MCF 10A (cell line): ENCODE measurements around the gene DNAJB14. TPM values are rescaled to one million over a fixed set of nuclear protein-coding genes. Genes with fewer than 3 reads are reported as not detected.

Experiments
- BruUV-seq: library from RNA; stranded (reverse); fragments of 400-500 nt; replicated peaks from 2 replicates; lab custom pipeline; 2021; lab: Mats Ljungman, UMichigan
- CTCF ChIA-PET: fragments of 300-600 bp; sonication (Branson Sonifier 250); formaldehyde crosslinking; extraction: SDS; loops from one replicate; lab custom pipeline; 2021; ENCODE audit warnings: antibody characterized with exemption, inconsistent platforms; lab: Yijun Ruan, JAX
- POLR2A ChIA-PET: fragments of 300-600, 350-650 bp; sonication (Branson Sonifier 250); formaldehyde crosslinking; extraction: SDS; loops from one replicate; lab custom pipeline; 2020; ENCODE audit warnings: antibody characterized with exemption, inconsistent platforms; lab: Yijun Ruan, JAX
- DNase-seq: peaks from one replicate; pipeline ENCODE4 v3.0.0-alpha.2; 2018; ENCODE audit not compliant: unreplicated experiment
- H3K27ac Mint-ChIP-seq: one replicate; pipeline ENCODE4 v1.8.0; 2022; ENCODE audit warnings: mild to moderate bottlenecking, low read depth, mixed read lengths; ENCODE audit not compliant: unreplicated experiment
- H3K27me3 Mint-ChIP-seq: one replicate; pipeline ENCODE4 v1.8.0; 2022; ENCODE audit warnings: mixed read lengths; ENCODE audit not compliant: insufficient read depth, unreplicated experiment
- H3K36me3 Mint-ChIP-seq: one replicate; pipeline ENCODE4 v1.8.0; 2022; ENCODE audit warnings: mild to moderate bottlenecking, moderate library complexity, mixed read lengths; ENCODE audit not compliant: insufficient read depth, unreplicated experiment
- H3K4me1 Mint-ChIP-seq: one replicate; pipeline ENCODE4 v1.8.0; 2022; ENCODE audit warnings: mixed read lengths; ENCODE audit not compliant: insufficient read depth, unreplicated experiment
- H3K4me3 Mint-ChIP-seq: one replicate; pipeline ENCODE4 v1.8.0; 2022; ENCODE audit warnings: mild to moderate bottlenecking, moderate library complexity, mixed read lengths; ENCODE audit not compliant: unreplicated experiment
- H3K9me3 Mint-ChIP-seq: one replicate; pipeline ENCODE4 v1.8.0; 2022; ENCODE audit warnings: mixed read lengths; ENCODE audit not compliant: unreplicated experiment
- CTCF ChIP-seq: fragments of 200-600 bp; IDR thresholded peaks from one replicate; pipeline ENCODE4 v1.8.0; 2022; ENCODE audit warnings: antibody characterized with exemption, mild to moderate bottlenecking; ENCODE audit not compliant: unreplicated experiment
- intact Hi-C: fragments of 100-400 bp; cut with micrococcal nuclease; formaldehyde crosslinking; loops from 2 replicates; pipeline ENCODE4 v1.14.1; 2022
- total RNA-seq: library from RNA; stranded (reverse); gene quantifications from 2 replicates; pipeline ENCODE4 v1.2.3, GENCODE V29; 2022

The DNAJB14 gene
- total RNA-seq, 1 experiment from 2014 or later, result 54.5 TPM

DNA sequence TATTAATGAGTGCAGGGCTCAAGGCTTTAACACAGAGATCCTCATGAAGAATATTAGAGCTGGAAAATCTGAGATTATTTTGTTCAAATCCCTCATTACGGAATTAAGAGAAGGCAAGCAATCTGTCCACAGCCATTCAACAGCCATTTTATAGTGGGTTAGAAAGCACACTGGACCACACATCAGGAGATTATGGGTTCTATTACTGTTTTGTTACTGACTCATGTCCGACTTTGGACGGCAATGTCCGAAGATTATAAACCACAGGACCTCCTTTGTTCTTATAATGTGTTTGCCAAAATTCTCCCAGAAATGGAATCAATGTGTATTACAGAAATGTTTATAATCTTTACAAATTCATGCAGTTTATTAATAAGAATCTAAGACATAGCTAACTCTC lies 60.3 kb downstream of the DNAJB14 start:
- Mint-ChIP-seq H3K9me3 (no peaks in the 10 kb centered on the region), H3K4me1 (peaks cover 11% of the 10 kb centered on the region), H3K36me3 (peaks cover 31% of the 10 kb centered on the region), H3K4me3 (no peak overlapping the region), H3K27me3 (no peaks in the 10 kb centered on the region), H3K27ac (no peak overlapping the region)
- DNase-seq, result peak; percentile 29
- no peak for TF ChIP-seq CTCF
- POLR2A ChIA-PET, result interaction anchor here (0.7 to 0.8 kb wide), 2 partner anchors 8 to 23 kb away, joined by 3 read pairs; partner anchors contain the start of gene LAMTOR3
- CTCF ChIA-PET, result interaction anchor here (0.7 to 5.6 kb wide), 4 partner anchors 62 to 77 kb away, joined by 3 to 24 read pairs (median 10); no protein-coding TSS in a partner anchor
- intact Hi-C loops, result no loop called here
- no TSS peak for BruUV-seq

DNA sequence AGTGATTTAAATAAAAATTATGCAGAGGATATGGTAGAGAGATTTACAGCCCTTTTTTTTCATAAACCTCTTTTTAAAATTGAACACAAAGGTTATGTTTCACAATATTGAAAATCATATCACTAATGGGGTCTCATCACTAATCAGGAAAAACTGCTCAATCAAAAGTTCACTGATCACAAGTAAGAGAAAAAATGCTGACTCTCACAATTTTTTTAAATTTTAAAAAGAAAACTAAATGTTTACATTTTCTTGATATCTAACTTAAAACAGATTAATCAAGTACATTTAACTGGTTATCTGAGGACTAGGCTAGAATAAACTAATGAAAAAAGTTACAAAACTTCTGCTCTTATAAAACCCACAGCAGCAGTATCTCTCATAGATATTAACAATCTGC lies 60.7 kb downstream of the DNAJB14 start:
- Mint-ChIP-seq H3K4me1 (peaks cover 6% of the 10 kb centered on the region), H3K9me3 (no peaks in the 10 kb centered on the region), H3K4me3 (no peak overlapping the region), H3K27me3 (no peaks in the 10 kb centered on the region), H3K36me3 (peaks cover 36% of the 10 kb centered on the region), H3K27ac (no peak overlapping the region)
- ChIA-PET CTCF (interaction anchor here (0.7 to 5.6 kb wide), 3 partner anchors 64 to 77 kb away, joined by 3 to 24 read pairs (median 16); no protein-coding TSS in a partner anchor), POLR2A (interaction anchor here (0.6 kb wide), 1 partner anchor 64 kb away, joined by 3 read pairs; the partner anchor contains the start of gene H2AZ1)
- intact Hi-C loops, result loop anchor here (1.0 to 2.0 kb wide), 4 partner anchors 63 to 324 kb away; partner anchors contain the start of gene DAPP1
- TF ChIP-seq CTCF, result no peak
- DNase-seq, result no peak
- BruUV-seq, result no TSS peak

DNA sequence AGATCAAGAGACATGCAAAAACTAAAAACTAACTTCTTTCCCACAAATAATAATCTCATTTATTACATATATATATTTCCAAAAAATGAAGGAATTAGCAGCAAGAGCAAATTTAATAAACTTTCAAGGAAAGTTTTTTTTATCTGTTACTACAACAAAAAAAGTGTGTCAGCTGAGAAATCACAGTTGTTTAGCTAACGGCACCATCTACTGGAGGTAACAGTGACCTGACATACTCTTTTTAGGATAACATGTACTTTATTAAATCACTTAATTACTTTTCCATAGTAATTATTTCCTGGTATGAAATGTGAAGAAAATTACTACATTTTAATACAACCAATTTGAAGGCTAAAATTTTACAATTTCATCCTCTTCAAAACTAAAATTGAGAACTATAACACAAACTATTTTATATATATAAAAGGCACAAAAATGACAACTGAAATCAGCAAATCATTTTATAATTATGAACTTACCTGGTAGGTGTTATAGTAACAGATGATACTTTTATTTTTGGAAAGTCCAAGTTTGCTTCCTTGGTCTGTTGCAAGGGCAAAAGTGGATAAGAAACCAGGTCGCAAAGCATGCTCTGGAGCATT lies 61.3 kb downstream of the DNAJB14 start:
- BruUV-seq, result no TSS peak
- intact Hi-C loops, result loop anchor here (1.0 to 2.0 kb wide), 4 partner anchors 64 to 324 kb away; partner anchors contain the start of gene DAPP1
- H3K27me3 Mint-ChIP-seq, result no peaks in the 10 kb centered on the region
- POLR2A ChIA-PET, result interaction anchor here (0.6 to 0.9 kb wide), 5 partner anchors 13 to 65 kb away, joined by 3 read pairs; partner anchors contain the start of gene H2AZ1
- peaks cover 5% of the 10 kb centered on the region for H3K4me1 Mint-ChIP-seq
- H3K27ac Mint-ChIP-seq, result no peak overlapping the region
- CTCF ChIA-PET, result interaction anchor here (0.6 to 5.6 kb wide), 14 partner anchors 15 to 481 kb away, joined by 3 to 24 read pairs (median 4); no protein-coding TSS in a partner anchor
- no peaks in the 10 kb centered on the region for H3K9me3 Mint-ChIP-seq
- TF ChIP-seq CTCF, result peak; percentile 39
- H3K4me3 Mint-ChIP-seq, result no peak overlapping the region
- H3K36me3 Mint-ChIP-seq, result peaks cover 41% of the 10 kb centered on the region
- DNase-seq, result peak; percentile 64

DNA sequence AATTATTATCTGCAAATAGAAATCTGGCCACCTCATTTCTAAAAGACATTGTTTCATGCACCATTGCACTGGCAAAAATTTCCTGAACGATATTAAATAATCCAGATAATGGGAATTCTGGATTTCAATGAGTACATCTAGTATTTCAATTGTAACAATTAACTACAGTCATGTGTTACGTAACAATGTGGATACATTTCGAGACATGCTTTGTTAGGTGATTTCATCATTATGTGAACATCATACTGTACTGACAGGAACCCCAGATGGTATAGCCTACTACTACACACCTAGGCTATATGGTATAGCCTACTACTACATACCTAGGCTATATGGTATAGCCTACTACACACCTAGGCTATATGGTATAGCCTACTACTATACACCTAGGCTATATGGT lies 67.0 kb downstream of the DNAJB14 start:
- no TSS peak for BruUV-seq
- DNase-seq, result peak; percentile 61
- H3K4me3 Mint-ChIP-seq, result no peak overlapping the region
- H3K27ac Mint-ChIP-seq, result no peak overlapping the region
- no peaks in the 10 kb centered on the region for H3K9me3 Mint-ChIP-seq
- H3K27me3 Mint-ChIP-seq, result no peaks in the 10 kb centered on the region
- intact Hi-C loops, result no loop called here
- ChIA-PET POLR2A (interaction anchor here (0.7 kb wide), 1 partner anchor 62 kb away, joined by 3 read pairs; no protein-coding TSS in a partner anchor), CTCF (interaction anchor here (1.0 kb wide), 1 partner anchor 10 kb away, joined by 3 read pairs; no protein-coding TSS in a partner anchor)
- H3K4me1 Mint-ChIP-seq, result no peaks in the 10 kb centered on the region
- peaks cover 58% of the 10 kb centered on the region for H3K36me3 Mint-ChIP-seq
- no peak for TF ChIP-seq CTCF
